ELR (cell line): ENCODE results near the gene SCAF1.

ENCODE experiments used
- DNase-seq: peaks from one replicate; pipeline ENCODE4 v3.0.0-alpha.2; 2015; ENCODE audit warnings: low read depth

The SCAF1 gene

DNA sequence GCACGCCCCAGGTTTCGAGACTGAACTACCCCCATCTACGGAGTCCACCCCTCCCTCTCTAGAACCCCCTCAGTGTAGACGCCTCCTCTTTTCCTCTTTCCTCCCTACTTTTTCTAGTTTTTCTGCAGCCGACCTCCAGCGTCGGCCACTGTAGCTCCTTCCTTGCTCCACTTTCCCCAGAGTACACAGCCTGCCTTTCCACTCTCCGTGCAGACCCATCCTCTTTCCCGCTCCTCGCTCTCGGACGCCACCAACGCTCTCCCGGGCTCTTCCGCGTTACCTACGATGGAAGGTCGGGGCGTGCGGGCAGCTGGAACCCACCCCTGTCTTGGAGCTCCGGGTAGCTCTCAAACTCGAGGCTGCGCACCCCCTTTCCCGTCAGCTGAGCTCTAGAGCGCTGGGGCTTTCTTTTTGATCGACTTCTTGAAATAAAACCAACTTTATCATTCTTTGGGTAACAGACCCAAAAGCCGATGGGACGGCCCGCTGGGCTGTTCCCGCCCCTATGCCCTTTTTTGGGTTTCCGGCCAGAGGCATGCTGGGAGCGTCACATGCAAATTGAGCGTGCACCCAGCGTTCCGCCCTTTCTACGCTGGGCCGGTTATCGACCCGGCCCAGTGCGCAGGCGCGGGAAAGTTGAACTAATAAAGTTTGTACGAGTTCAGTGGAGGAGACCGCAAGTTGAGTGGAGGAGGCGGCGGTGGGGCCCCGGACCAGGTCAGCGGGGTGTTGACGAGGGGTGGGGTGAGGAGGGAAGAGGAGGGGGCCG, 23.5 kb downstream of the SCAF1 start, which contains the start of the genes BCL2L12 and IRF3:
Gene BCL2L12 (plus strand): TSS at position 583 of the 769 bp plus-strand sequence. CDS start 760 bp downstream, outside the sequence.
Gene IRF3 (minus strand): TSS at position 507 of the 769 bp plus-strand sequence. CDS start 1,019 bp downstream, outside the sequence.
- peak; percentile 96 for DNase-seq

GRCh38 chr19:49666120-49666444, 24.1 kb downstream of the SCAF1 start:
- DNase-seq, result no peak

DNA sequence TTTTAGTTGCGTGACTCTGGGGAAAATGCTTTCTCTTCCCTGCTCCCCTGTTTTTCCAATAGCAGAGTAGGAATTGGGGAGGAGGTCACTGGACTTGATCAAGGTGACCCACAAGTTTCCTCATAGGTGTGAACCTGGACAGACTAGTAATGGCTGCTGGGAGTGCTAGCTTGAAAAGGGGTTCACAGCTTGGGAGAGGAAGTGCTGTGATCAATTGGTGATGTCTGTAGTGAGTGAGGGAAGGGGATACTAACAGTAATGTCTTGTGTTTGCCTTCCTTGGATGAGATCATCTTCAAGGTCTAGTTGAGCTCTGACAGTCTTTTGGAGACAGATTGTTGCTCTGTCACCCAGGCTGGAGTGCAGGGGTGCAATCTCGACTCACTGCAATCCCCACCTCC, 25.5 kb downstream of the SCAF1 start:
- no peak for DNase-seq

GRCh38 chr19:49669516-49669915, 27.5 kb downstream of the SCAF1 start:
- no peak for DNase-seq

DNA sequence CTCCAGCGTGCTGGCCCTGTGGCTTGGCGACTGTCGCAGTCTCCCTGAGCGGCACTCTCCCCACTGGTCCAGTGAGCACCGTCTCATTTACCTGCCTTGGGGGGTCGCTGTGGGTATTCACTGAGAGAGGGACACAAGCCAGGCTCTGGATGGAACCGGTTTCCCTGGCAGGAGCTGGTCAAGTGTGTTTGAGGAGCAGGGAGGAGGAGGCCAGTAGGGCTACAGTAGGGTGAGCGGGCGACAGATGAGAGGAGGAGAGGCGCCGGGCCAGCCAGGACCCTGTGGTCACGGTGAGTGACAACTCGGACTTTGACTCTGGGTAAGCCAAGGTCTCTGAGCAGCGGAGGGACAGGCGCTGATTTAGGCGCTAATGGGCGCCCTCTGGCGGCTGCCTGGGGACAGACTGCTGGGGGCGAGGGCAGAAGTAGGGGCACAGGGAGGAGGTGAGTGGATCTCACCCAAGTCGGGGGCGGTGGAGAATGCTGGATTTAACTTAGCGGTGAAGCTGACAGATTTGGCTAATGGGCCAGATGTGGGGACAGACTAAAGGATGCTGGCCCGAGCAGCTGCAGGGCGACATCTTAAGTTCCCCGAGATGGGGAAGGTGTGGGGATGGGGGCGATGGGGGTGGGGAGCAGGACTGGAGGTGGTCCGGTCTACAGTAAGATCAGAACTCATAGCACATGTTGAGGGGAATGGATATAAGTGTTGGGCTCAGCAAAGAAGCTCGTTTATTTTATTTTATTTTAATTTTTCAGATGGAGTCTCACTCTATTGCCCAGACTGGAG, 30.3 kb downstream of the SCAF1 start:
- DNase-seq, result peak; percentile 75

- peak; percentile 92 for DNase-seq
These were observed 34.3 kb downstream of the SCAF1 start for GRCh38 chr19:49676136-49676783.

DNA sequence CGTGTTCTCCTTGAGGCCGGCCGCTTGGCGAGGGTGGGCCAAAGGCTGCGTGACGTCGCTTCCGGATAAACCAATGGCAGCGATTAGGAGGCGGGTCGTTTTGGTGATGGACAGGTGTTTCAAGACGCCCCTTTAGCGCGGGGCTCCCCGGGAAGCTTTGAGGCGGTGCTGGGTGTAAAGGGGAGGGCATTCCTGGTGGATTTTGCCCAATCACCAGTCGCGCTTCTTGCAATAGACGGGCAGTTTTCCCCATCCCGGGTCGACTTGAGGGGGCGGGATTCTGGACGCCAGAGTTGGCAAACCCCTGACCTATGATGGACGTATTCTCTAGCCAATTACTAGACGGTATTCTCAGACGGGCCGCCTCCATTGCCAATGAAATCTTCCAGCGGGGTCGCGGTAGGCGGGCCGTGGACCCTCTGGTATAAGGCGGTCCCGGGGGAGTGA, 34.8 kb downstream of the SCAF1 start:
- DNase-seq, result peak; percentile 100

DNA sequence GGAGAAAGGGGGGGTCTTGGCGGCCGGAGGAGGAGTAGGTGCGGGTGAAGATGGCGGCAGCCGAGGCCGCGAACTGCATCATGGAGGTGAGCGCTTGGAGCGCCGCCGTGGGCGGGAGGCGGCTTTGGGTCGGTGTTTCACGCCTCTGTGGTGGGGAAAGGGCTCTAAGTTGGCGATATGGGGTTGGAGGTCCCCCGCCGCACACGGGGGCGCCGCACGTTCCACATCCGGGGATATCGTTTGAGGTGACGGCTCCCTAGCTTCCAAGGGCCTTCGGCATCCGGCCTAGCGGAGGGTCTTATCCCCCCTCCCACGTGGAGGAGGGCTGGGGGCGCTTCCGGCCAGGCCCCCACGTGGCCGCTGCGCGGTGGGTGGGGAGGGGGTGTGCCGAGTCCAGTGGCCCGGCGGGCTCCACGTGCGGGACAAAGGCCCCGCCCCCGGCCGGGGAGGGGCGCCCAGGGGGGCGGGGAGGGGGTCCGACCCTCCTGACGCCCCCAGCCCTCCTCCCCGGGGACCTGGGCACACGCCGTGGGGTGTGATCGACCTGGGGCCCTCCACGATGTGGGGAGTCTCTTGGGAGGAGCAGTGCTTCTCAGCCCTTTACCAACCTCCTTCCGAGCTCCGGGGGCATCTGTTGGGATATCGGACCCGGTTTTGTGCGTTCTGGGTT, 35.4 kb downstream of the SCAF1 start, which contains the start of gene PRMT1:
Gene PRMT1 (plus strand): TSS at position 41 of the 670 bp plus-strand sequence. CDS start 10 bp downstream, at position 51.
- DNase-seq, result peak; percentile 64

GRCh38 chr19:49677901-49678674, 36.1 kb downstream of the SCAF1 start:
- DNase-seq, result peak; percentile 82

- no peak for DNase-seq
These were observed 37.2 kb downstream of the SCAF1 start for GRCh38 chr19:49678985-49679770.

DNA sequence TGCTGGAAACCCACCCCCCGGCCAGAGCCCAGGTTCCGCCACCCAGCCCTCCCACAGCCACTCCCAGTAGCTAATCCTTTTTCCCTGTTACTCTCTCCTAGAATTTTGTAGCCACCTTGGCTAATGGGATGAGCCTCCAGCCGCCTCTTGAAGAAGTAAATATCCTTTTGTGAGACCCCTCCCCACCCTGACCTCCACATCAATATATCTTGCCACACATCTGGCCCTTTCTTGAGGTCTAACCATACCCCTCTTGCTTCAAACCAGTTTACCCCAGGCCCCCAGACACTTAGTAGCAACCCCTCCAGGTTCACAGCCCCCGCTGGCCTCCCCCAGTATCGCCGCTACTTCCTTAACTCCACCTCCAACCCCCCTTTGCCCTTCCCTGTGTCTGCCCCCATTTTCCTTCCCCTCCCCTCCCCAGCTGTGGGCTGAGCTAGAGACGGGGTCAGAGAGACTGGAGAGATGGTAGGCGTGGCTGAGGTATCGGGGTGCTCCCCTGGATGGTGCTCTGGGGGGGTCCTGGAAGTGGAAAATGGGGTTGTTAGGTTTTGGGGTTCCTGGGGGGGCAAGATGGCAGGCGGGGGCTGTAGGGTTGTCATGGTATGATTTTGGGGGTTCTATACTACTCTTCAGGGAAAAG, 37.9 kb downstream of the SCAF1 start:
- DNase-seq, result no peak

GRCh38 chr19:49680421-49681351, 38.7 kb downstream of the SCAF1 start:
- DNase-seq, result peak; percentile 83

DNA sequence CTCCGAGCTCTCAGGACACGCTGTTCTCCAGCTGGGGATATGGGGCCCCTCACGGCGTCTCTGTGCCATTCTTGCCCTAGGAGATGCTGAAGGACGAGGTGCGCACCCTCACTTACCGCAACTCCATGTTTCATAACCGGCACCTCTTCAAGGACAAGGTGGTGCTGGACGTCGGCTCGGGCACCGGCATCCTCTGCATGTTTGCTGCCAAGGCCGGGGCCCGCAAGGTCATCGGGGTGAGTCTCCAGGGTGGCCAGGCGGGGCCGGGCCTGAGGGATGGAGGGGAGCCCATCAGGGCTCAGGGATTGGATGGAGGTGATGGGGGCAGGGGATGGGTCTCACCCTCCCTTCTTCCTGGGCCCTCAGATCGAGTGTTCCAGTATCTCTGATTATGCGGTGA, 39.8 kb downstream of the SCAF1 start:
- no peak for DNase-seq

- DNase-seq, result no peak
These were observed 40.3 kb downstream of the SCAF1 start for GRCh38 chr19:49682274-49682673.

GRCh38 chr19:49683814-49684250, 41.8 kb downstream of the SCAF1 start:
- no peak for DNase-seq

DNA sequence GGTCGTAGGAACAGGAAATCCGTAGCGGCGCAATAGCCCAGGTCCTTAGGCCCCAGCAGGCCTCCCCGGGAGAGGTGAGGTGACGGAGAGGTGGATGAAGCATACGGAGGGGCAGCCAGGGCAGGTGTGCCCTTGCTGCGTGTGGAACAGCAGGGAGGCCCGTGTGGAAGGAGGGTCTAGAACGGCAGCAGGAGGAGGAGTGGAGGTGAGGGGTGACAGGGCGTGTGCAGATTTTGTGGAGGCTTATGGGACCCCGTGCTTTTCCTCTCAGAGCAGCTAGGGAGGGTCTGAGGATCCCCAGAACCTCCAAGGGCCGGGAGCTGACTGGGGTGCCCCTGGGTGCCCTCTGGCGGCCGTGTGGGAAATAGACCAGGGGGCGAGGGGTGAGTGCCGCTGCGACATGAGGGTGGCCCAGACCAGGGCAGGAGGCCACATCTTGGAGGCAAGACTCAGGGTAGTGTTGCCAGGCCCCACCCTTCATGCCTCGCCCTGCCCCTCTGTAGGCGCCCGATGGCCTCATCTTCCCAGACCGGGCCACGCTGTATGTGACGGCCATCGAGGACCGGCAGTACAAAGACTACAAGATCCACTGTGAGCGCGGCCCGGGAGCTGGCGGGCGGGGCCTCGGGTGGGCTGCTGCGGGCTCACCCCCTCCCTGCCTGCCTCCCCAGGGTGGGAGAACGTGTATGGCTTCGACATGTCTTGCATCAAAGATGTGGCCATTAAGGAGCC, 42.4 kb downstream of the SCAF1 start:
- peak; percentile 38 for DNase-seq

DNA sequence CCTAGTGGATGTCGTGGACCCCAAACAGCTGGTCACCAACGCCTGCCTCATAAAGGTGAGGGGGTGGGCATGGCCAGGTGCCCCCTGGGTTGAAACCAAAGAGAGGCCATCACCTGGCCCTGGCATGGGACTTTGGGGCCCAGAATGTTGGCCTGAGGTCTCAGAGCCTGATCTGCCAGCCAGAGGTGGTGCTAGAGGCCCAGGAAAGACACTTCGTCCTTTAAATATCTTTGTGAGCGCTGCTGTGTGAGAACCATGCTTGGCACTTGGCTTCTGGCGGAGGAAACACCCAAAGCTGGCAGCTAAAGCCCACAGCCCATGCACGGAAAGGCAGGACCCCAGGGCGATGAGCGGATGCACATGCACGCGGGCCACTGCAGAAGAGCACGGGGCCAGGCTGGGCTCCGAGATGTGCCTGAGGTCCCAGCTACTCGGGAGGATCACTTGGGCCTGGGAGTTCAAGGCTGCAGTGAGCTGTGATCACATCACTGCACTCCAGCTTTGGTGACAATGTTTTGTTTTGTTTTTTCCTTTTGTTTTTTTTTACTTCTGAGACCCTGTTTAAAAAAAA, 43.1 kb downstream of the SCAF1 start:
- no peak for DNase-seq
